Right lobe of liver (tissue), 6 donors: Measurements from ENCODE around the gene IGF2BP3. TPM values are rescaled to one million over a fixed set of nuclear protein-coding genes. Genes with fewer than 3 reads are reported as not detected.

Experiments
- ATAC-seq, 4 donors: fragments of 200-7000 bp; cut with Tn5 transposase; one replicate each; pipeline ENCODE4 v1.9.1; 2020; ENCODE audit warnings: mild to moderate bottlenecking in 4 of 4, moderate library complexity in 4 of 4
- DNase-seq, 3 donors: peaks; one replicate each; pipeline ENCODE4 v3.0.0-alpha.2; 2020
- H3K27ac ChIP-seq, 3 donors: fragments of 200-600 bp; one replicate each; pipeline ENCODE4 v1.8.0; 2022
- H3K27me3 ChIP-seq, 2 donors: fragments of 200-600 bp; one replicate each; pipeline ENCODE4 v1.8.0; 2022
- H3K36me3 ChIP-seq, 4 donors: fragments of 200-600 bp; sonication (generic) in 1 of 4; one replicate each; pipeline versions ENCODE4 v1.5.1 to v1.8.0; 2017 to 2022; ENCODE audit warnings: control low read depth in 1 of 4
- H3K4me1 ChIP-seq, 4 donors: fragments of 200-600 bp; sonication (generic) in 1 of 4; one replicate each; pipeline versions ENCODE4 v1.5.1 to v1.8.0; 2017 to 2022; ENCODE audit warnings: control low read depth in 1 of 4
- H3K4me3 ChIP-seq, 3 donors: fragments of 200-600 bp; one replicate each; pipeline ENCODE4 v1.8.0; 2022
- H3K9me3 ChIP-seq, 4 donors: fragments of 200-600 bp; sonication (generic) in 1 of 4; one replicate each; pipeline versions ENCODE4 v1.5.1 to v1.8.0; 2017 to 2022; ENCODE audit warnings: control low read depth in 1 of 4
- POLR2A ChIP-seq: fragments of 450-650 bp; IDR thresholded peaks from one replicate; pipeline ENCODE4 v1.6.1; 2017; ENCODE audit warnings: antibody characterized with exemption, mild to moderate bottlenecking
- WGBS: methylation state at CpG from one replicate; pipeline ENCODE4 v1.1.6; 2018; ENCODE audit warnings: low coverage, low lambda C conversion rate; ENCODE audit not compliant: insufficient coverage; ENCODE audit errors: missing lambda C conversion rate; 5-methylcytosine and 5-hydroxymethylcytosine counted together
- intact Hi-C, 2 donors: fragments of 100-400 bp; cut with DNase I; formaldehyde crosslinking; loops; one replicate each; pipeline versions ENCODE4 v1.11.2 to v1.14.1; 2022
- small RNA-seq, 2 experiments: library from RNA; depleted of rRNA; stranded (forward); fragments of <200 nt; gene quantifications; one replicate each; pipeline ENCODE3, GENCODE V24; 2016
- total RNA-seq, 6 experiments: library from RNA; depleted of rRNA in 2 of 6; stranded (reverse); fragments of >200 nt in 2 of 6; fragmentation: NEBNext Ultra II Directional in 3 of 6; extraction: Animal tissue kit (Norgen Biotek cat#: 25700) in 3 of 6; gene quantifications; one replicate each; pipeline versions ENCODE4 v1.1.0 to v1.2.4, GENCODE V29; 2016 to 2023
- TF ChIP-seq, protein P1 (sequence below), 4 donors: fragments of 200-600 bp in 3 of 4; fragments of 450-650 bp in 1 of 4; IDR thresholded peaks; one replicate each; pipeline versions ENCODE4 v1.5.1 to v1.8.0; 2016 to 2022; ENCODE audit warnings: antibody characterized with exemption in 4 of 4, mild to moderate bottlenecking in 2 of 4
- donor health status: DM: no; HTN: yes; CAD: no.
- donor health status: DM: no; HTN: no; CAD: no.
- donor health status: DM: no; HTN: no; CAD: no.
- donor health status: DM: no; HTN: yes; CAD: no.
- donor health status: DM: no; HTN: yes; CAD: no.

Gene IGF2BP3
- total RNA-seq, 6 experiments from 2014 or later, result 0.12 to 0.64 (median 0.19) TPM; not detected in 1

GRCh38 chr7:23261843-23262452 lies 208.3 kb downstream of the IGF2BP3 start:
- no peaks in the 10 kb centered on the region for H3K36me3 ChIP-seq
- WGBS, result 1% methylated on average over 7 of the region's 7 CpGs
- TF ChIP-seq POLR2A, result no peak
- TF ChIP-seq, protein P1, sequence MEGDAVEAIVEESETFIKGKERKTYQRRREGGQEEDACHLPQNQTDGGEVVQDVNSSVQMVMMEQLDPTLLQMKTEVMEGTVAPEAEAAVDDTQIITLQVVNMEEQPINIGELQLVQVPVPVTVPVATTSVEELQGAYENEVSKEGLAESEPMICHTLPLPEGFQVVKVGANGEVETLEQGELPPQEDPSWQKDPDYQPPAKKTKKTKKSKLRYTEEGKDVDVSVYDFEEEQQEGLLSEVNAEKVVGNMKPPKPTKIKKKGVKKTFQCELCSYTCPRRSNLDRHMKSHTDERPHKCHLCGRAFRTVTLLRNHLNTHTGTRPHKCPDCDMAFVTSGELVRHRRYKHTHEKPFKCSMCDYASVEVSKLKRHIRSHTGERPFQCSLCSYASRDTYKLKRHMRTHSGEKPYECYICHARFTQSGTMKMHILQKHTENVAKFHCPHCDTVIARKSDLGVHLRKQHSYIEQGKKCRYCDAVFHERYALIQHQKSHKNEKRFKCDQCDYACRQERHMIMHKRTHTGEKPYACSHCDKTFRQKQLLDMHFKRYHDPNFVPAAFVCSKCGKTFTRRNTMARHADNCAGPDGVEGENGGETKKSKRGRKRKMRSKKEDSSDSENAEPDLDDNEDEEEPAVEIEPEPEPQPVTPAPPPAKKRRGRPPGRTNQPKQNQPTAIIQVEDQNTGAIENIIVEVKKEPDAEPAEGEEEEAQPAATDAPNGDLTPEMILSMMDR (IDR thresholded peaks at IDR 0.05), result peak; percentile 56 to 86 (median 81)
- H3K4me3 ChIP-seq, result no peak overlapping the region
- H3K27ac ChIP-seq, result no peak overlapping the region
- intact Hi-C loops, result no loop called here
- H3K27me3 ChIP-seq, result no peaks in the 10 kb centered on the region
- H3K9me3 ChIP-seq, result no peaks in the 10 kb centered on the region
- DNase-seq (peak; percentile 51 to 63 (median 54)), ATAC-seq (peak; percentile 89 to 96 (median 92))
- H3K4me1 ChIP-seq, result no peaks in the 10 kb centered on the region

DNA sequence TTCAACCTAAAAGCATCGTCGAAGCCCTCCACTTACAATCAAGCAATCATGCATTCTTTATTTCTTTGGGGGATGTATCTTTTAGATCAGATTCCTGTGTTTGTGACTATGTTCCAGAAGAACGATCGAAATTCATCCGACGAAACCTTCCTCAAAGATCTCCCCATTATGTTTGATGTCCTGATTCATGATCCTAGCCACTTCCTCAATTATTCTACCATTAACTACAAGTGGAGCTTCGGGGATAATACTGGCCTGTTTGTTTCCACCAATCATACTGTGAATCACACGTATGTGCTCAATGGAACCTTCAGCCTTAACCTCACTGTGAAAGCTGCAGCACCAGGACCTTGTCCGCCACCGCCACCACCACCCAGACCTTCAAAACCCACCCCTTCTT lies 209.9 kb downstream of the IGF2BP3 start:
- 71% methylated on average over 10 of the region's 10 CpGs for WGBS
- Histone ChIP-seq H3K27ac (no peak overlapping the region), H3K36me3 (no peaks in the 10 kb centered on the region), H3K4me1 (no peaks in the 10 kb centered on the region), H3K9me3 (no peaks in the 10 kb centered on the region), H3K4me3 (no peak overlapping the region), H3K27me3 (no peaks in the 10 kb centered on the region)
- DNase-seq (no peak), ATAC-seq (no peak)
- TF ChIP-seq, protein P1 (IDR thresholded peaks at IDR 0.05), result no peak
- TF ChIP-seq POLR2A, result no peak
- intact Hi-C loops, result no loop called here

Small RNA genes within 50 kb of the gene (small RNA-seq; reads per million reads assigned to genes)
- 0 reads per million in 2 experiments for gene AC079780.1
- gene RF00019, result 0 reads per million in 2 experiments
- 0 reads per million in 2 experiments for gene RNU7-143P
- gene SNORD65C, result 0 reads per million in 2 experiments

Other genes with a start within 250 kb of the IGF2BP3 start
- gene GPNMB, start 223.7 kb downstream of the IGF2BP3 start, total RNA-seq, result 10 to 100 TPM in 4 of 6 experiments, 1 to 10 TPM in 2; 5.8 to 64.9 (median 13.4) TPM
- 10 to 100 TPM; 36.7 to 55.1 (median 44.7) TPM for gene MALSU1, start 171.2 kb downstream of the IGF2BP3 start, total RNA-seq
- gene TRA2A, start 61.5 kb upstream of the IGF2BP3 start, total RNA-seq, result 10 to 100 TPM; 11.1 to 34.9 (median 24.7) TPM
- gene CCDC126, start 126.9 kb upstream of the IGF2BP3 start, total RNA-seq, result 1 to 10 TPM; 5.9 to 9.8 (median 6.2) TPM
- 1 to 10 TPM; 4.0 to 5.8 (median 4.8) TPM for gene FAM221A, start 209.7 kb upstream of the IGF2BP3 start, total RNA-seq
- gene STK31, start 239.7 kb upstream of the IGF2BP3 start, total RNA-seq, result under 1 TPM in 5 of 6 experiments, not detected in 1; 0.13 to 0.62 (median 0.32) TPM